Activated naive CD4-positive, alpha-beta T cell treated with anti-CD3 and anti-CD28 coated beads, Interleukin-2, amount 50 U/mL, for 24 hours (primary cell): ENCODE results near the gene UBAP2L.
"Not testable (repeated sequence)": the region's sequence is repeated elsewhere in the genome, so short reads cannot be mapped to it uniquely, and the experiment has no call there.

ENCODE experiments used
- H3K27ac Mint-ChIP-seq: one replicate; pipeline ENCODE4 v1.8.0; 2021; ENCODE audit warnings: mild to moderate bottlenecking, mixed read lengths
- H3K27me3 Mint-ChIP-seq: one replicate; pipeline ENCODE4 v1.8.0; 2021; ENCODE audit warnings: mixed read lengths
- H3K36me3 Mint-ChIP-seq: one replicate; pipeline ENCODE4 v1.8.0; 2021; ENCODE audit warnings: mixed read lengths
- H3K4me1 Mint-ChIP-seq: one replicate; pipeline ENCODE4 v1.8.0; 2021; ENCODE audit warnings: mixed read lengths
- H3K4me3 Mint-ChIP-seq: one replicate; pipeline ENCODE4 v1.8.0; 2021; ENCODE audit warnings: mild to moderate bottlenecking, mixed read lengths
- H3K9me3 Mint-ChIP-seq: one replicate; pipeline ENCODE4 v1.8.0; 2021; ENCODE audit warnings: mixed read lengths

UBAP2L gene

GRCh38 chr1:154307670-154308270, 87.0 kb downstream of the UBAP2L start:
- H3K36me3 Mint-ChIP-seq, H3K27me3 Mint-ChIP-seq, H3K9me3 Mint-ChIP-seq, H3K4me1 Mint-ChIP-seq, H3K4me3 Mint-ChIP-seq, H3K27ac Mint-ChIP-seq: not testable (repeated sequence)

DNA sequence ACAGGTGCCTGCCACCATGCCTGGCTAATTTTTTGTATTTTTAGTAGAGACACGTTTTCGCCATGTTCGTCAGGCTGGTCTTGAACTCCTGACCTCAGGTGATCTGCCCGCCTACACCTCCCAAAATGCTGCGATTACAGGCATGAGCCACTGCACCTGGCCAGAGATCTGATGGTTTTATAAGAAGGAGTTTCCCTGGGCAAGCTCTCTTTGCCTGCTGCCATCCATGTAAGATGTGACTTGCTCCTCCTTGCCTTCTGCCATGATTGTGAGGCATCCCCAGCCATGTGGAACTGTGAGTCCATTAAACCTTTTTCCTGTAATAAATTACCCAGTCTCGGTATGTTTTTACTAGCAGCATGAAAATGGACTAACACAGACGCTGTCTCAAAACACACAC, 88.4 kb downstream of the UBAP2L start:
- not testable (repeated sequence) for H3K4me1 Mint-ChIP-seq, H3K9me3 Mint-ChIP-seq, H3K36me3 Mint-ChIP-seq, H3K27me3 Mint-ChIP-seq, H3K4me3 Mint-ChIP-seq, H3K27ac Mint-ChIP-seq

DNA sequence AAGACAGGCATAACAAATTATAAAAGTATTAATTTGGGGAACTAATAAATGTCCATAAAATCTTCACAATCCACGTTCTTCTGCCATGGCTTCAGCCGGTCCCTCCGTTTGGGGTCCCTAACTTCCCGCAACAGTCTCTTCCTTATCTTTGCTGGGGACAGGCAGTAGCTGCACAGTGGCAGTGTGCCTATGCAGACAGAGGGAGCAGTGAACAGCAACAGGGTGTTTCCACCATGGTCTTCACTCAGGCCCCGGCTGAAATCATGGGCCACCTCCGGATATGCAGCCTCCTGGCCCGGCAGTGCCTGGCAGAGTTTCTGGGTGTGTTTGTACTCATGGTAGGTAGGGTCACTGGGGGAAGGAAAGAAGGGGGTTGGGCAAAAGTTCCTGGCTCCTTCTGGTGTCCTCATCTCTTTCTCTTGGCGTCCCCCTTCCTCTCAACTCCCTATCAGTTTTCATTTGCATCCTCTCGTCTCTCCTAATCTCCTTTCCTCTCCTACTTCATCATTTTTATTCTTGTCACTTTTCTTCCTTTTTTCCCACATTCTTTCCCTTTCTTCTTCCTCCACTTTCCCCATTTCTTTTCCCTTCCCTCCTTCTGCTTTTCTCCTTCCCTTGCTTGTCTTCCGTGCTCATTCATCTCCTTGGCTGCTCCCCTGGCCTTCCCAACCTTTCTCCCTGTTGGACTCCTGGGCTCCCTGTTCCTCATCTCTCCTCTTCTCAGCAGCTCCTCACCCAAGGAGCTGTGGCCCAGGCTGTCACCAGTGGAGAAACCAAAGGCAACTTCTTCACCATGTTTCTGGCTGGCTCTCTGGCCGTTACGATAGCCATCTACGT, 91.7 kb downstream of the UBAP2L start:
- H3K9me3 Mint-ChIP-seq, H3K4me1 Mint-ChIP-seq, H3K36me3 Mint-ChIP-seq, H3K4me3 Mint-ChIP-seq, H3K27me3 Mint-ChIP-seq: not testable (repeated sequence)
- peak overlapping the region; percentile 68 for H3K27ac Mint-ChIP-seq

DNA sequence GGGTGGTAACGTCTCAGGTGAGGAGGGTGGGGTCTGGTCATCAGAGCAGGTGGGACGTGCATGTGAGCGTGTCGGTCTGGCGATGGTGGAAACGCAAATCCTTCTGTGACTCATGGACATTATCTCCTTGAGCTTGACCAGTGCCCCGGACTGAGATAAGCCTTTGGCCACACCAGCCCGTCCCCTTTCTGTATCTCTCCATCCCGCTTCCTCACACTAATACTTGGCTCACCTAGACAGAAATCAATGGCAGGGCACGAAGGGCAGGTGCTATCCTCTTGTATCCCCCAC, 92.3 kb downstream of the UBAP2L start:
- Mint-ChIP-seq H3K4me3 (no peak overlapping the region), H3K27ac (peak overlapping the region; percentile 68), H3K27me3 (no peaks in the 10 kb centered on the region), H3K4me1 (peaks cover 4% of the 10 kb centered on the region), H3K36me3 (no peaks in the 10 kb centered on the region), H3K9me3 (no peaks in the 10 kb centered on the region)

DNA sequence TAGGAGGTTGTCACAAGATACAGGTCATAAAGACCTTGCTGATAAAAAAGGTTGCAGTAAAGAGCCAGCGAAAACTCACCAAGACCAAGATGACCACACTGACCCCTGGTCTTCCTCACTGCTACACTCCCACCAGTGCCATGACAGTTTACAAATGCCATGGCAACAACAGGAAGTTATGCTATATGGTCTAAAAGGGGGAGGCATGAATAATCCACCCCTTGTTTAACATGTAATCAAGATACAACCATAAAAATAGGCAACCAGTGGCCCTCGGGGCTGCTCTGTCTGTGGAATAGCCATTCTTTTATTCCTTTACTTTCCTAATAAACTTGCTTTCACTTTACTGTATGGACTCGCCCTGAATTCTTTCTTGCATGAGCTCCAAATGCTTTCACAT, 93.5 kb downstream of the UBAP2L start:
- not testable (repeated sequence) for H3K27ac Mint-ChIP-seq, H3K27me3 Mint-ChIP-seq, H3K4me3 Mint-ChIP-seq, H3K4me1 Mint-ChIP-seq, H3K36me3 Mint-ChIP-seq, H3K9me3 Mint-ChIP-seq

- no peaks in the 10 kb centered on the region for H3K9me3 Mint-ChIP-seq
- no peaks in the 10 kb centered on the region for H3K4me1 Mint-ChIP-seq
- no peaks in the 10 kb centered on the region for H3K36me3 Mint-ChIP-seq
- H3K27me3 Mint-ChIP-seq: no peaks in the 10 kb centered on the region
- H3K4me3 Mint-ChIP-seq: no peak overlapping the region
- no peak overlapping the region for H3K27ac Mint-ChIP-seq
These were observed 95.9 kb downstream of the UBAP2L start for GRCh38 chr1:154316704-154317103.

- Mint-ChIP-seq H3K27me3 (no peaks in the 10 kb centered on the region), H3K4me1 (no peaks in the 10 kb centered on the region), H3K9me3 (no peaks in the 10 kb centered on the region), H3K4me3 (no peak overlapping the region), H3K27ac (no peak overlapping the region), H3K36me3 (no peaks in the 10 kb centered on the region)
These were observed 97.6 kb downstream of the UBAP2L start for GRCh38 chr1:154318386-154318785.
